GM19240 (cell line): Measurements from ENCODE around the gene BCAS3.
"Not testable (repeated sequence)": the region's sequence is repeated elsewhere in the genome, so short reads cannot be mapped to it uniquely, and the experiment has no call there.

Experiments used
- DNase-seq: peaks from one replicate; pipeline ENCODE4 v3.0.0; 2011; ENCODE audit warnings: low spot score; ENCODE audit not compliant: insufficient read length

The BCAS3 gene

DNA sequence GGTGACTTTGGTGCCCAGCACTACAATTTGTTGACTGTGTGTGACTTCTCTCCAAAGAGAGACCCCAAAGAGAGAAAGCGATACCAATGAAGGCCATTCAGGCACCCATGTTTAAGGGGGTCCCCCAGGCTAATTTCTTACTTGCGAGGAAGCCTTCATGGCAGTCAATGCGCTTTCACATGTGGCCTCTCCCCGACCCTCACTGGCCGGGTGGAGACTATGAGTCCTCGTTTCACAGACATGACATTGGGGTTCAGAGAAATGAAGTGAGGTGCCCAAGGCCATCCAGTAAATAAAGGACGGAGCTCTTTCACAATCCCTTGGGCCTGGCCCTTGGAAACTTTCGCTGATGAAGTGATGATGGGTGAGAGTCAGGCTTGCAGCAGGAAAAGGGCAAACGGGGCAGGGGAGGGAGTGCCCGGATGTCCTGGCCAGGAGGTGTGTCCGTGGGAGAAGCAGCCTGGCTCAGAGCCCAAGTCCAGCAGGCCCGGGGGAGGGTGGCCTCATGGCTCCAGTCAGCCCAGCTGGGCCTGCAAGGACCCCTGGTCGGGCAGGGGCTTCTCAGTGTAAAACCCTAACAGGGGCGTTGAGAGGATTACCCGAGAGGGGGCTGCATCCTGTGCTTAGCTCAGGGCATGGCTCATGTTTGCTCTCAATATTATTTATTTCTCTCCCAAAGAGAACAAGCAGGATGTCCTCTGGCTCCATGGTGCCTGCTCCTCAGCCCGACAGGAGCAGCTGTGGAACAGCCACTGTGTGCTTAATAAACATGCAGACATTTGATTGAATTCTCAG, 736.7 kb downstream of the BCAS3 start:
- no peak for DNase-seq

DNA sequence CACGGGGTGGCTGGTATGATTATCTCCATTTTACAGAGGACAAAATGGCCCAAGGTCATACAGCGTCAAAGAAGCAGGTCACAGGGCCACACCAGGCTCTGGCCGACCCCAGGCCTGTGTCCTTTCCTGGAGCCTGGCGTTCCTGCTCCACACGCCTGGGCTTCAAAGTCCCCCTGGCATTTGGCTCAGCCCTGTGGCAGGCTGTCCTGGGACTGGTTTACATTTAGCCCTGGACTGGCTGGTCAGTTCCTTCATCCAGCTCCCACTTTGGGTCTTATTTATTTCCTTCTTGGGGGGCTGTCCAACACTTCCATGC, 737.2 kb downstream of the BCAS3 start:
- DNase-seq = no peak

DNA sequence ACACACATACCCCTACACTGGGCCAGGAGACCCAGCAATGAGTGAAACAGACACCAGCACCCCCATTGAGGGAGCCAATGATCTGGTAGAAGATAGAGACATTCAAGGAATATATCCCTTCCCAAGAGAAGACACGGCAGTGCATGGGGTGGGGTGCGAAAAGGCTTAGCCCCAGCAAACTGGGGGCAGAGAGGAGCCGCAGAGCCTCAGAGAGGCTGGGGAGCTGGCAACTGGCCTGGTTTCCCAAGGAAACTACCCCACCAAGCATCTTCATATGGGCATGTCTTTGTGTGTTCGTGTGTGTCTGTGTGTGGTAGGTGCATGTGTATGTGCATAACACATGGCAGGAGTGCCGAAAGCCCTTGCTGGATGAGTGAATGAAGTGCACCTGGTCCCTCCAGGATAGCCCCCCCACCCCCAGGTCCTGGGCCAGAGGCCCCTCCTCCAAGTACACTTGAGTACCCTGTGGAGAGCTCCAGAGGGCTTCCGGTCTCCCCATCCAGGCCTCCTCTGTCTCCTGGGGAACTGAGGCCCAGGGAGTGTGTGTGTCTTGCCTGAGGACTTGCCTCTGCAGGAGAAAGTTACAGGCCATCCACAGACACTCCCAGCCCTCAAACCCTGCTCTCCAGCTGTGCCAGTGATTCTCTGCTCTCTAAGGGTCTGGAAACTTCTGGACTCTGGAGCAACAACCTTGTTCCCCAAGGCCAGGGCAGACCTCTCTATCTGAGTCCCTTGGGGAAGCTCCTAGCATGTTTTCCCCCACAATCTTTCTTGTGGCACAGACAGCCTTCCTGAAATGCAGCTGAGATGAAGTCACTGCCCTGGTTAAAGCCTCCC, 737.9 kb downstream of the BCAS3 start:
- no peak for DNase-seq

DNA sequence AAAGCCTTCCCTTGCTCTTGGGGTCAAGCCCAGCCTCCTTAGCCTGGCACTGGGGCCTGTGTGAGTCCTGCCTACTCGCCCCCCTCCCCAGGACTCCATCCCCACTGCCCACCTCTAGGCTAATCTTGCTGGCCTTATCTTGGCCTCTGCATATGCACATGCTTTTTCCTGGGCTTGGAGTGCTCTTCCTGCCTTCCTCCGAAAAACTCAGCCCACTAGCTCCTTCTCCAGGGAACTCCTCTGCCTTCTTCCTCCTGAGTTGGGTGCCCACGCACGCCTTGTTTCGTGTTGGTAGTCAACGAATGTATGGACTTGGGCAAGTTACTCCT, 738.5 kb downstream of the BCAS3 start:
- DNase-seq = no peak

DNA sequence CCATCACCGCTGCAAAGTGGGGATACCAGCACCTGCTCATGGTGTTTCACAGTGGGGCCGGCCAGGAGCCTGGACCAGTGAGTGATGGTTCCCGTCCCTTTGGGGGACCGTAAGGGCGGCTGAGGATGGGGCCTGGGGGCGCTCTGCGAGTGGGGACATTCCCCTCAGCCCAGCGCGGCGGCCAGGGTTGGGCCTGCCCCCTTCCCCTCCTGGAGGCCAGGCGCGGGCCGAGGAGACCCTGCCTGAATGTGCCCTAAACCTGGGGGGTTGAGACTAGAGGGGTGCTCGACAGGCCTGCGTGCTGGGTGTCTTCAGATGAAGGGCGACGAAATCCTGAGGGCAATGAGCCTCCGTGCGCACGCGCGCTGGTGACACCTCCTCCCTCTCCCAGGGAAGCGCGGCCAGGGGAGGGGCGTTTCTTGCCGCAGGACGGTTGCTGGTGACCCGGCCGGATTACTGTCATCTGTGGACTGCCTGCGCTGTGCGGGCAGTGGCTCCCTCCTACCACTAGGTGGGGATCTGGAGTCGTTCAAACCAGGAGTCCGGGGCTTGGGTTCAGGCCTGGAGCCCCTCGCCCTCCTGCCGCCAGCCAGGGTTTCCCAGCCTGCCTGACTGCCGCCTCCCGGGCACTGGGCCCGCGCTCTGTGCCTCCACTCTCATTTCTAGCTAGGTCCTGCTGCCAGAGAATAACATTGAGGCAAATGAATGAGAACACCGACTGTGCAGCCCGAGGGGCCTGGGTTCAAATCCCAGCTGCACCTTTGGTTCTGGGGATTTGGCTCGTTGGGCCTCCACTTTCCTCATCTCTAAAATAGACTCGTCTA, 739.1 kb downstream of the BCAS3 start:
- DNase-seq = no peak

DNA sequence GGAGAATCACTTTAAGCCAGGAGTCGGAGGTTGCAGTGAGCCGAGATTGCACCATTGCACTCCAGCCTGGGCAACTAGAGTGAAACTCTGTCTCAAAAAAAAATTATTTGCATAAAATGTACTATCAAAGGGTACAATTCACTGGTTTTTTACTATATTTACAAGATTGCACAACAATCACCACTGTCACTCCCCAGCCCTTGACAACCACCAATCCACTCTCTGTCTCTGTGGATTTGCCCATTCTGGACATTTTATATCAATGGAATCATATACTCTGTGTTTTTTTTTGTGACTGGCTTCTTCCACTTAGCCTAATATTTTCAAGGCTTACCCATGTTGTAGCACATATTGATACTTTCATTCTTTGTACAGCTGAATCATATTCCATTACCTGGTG, 740.8 kb downstream of the BCAS3 start:
- DNase-seq = no peak

DNA sequence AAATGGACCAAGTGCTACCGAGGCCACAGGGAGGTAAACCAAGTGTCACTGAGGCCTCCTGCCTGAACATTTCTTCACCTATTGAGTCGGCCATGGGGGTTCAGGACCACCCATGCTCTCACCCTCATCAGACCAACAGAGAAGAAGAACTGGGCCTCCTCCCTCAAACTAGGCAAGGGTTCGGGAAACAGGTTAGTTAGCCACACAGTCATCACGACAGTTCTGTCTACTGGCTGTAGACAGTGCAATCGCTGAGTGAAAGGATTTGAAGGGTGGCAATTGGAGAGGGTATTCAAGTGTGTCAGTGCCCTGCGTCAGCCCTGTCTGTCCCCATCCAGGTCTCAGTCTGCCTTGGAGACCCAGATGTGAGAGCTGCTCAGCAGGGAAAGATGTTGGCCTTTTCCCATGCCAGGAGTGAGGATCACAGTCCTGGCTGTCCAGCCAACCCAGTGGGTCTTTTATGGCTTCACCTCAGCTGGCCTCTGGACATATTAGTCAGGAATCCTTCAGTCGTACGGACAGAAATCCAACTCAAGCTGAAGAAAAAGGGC, 741.9 kb downstream of the BCAS3 start:
- no peak for DNase-seq

DNA sequence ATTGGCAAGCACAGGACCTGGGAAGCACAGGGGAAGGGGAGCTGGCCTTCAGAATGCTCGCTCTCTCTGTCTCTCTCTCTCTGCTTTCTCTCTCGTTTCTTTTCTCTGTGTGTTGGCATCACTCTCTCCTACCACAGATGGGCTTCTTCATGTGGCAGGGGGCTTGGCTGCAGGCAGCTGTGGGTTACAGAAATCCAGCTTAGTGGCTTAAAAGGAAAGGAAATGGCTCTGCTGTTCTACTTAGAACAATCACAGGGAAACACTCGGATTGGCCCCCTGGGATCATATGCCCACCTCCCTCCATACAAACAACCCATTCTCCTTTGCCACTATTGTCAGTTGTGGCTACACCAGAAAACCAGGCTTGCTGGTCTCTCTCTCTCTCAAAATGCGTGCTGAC, 742.4 kb downstream of the BCAS3 start:
- DNase-seq = no peak

DNA sequence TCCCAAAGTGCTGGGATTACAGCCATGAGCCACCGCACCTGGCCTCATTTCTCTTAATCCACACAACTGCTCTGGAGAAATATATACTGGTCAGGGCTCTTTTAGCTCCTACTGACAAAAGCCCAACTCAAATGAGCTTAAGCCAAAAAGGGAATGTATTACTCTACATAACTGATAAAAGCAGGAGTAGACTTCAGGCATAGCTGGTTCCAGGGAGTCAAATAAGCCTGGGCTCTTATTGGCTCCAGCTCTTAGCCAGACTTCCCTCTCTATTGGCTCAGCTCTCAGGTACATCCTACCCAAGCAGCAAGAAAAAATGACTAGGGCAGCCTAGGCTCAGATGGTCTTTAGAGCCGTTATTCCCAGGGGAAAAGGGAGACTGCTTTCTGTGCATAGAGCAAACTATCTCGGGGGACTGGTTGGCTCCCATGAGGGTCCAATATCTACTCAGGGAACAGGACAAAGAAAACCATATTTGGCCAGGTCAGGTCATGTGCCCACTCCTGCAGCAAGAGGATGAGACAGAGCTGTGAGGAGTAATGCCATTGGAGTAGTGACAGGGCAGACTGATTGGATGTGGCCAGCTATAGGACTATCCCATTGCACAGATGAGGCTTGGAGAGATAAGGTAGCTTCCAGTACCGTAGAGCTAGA, 743.2 kb downstream of the BCAS3 start:
- no peak for DNase-seq

DNA sequence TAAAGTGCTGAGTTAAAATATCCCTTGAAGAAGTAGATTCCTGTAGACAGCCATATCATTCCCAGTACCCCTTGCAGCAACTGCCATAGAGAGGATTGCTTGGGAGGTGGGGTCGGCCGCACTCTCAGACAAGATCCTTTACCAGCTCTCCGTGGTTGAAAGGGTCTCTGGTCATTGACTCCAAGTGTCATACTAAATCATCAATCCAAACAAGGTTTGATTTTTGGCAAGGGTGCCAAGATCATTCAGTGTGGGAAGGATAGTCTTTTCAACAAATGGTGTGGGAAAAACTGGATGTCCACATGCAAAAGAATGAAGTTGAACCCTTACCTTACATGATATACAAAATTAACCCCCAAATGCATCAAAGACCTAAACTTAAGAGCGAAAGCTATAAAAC, 743.8 kb downstream of the BCAS3 start:
- DNase-seq = no peak

DNA sequence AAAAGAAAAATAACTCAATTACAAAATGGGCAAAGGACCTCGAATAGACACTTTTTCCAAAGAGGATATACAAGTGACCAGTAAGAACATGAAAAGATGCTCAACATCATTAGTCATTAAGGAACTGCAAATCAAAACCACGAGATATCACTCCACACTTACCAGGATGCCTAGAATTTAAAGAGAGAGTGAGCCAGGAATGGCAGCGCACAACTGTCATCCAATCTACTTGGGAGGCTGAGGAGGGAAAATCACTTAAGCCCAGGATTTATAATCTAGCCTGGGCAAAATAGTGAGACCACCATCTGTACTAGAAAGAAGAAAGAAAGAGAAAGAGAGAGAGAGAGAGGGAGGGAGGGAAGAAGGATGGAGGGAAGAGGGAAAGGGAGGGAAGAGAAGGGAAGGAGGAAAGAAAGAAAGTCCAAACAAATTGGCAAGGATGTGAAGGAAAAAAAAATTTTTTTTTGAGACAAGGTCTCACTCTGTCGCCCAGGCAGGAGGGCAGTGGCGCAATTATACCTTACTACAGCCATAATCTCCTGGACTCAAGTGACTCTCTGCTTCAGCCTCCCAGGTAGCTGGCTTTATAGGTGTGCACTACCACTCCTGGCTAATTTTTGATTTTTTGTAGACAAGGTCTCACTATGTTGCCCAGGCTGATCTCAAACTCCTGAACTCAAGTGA, 744.6 kb downstream of the BCAS3 start:
- no peak for DNase-seq

DNA sequence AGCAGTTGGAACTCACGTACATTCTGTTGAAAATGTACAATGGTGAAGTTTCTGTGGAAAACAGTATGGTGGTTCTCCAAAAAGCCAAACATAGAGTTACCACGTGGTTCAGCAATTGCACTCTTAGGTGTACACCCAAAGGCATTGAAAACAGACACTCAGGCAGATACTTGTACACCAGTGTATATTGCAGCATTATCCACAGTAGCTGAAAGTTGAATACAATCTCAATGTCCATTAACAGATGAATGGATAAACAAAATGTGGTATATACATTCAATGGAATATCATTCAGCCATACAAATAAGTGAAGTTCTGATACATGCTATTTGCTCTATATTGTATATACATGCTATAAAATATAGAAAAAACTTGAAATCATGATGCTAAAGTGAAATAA, 745.2 kb downstream of the BCAS3 start:
- no peak for DNase-seq

DNA sequence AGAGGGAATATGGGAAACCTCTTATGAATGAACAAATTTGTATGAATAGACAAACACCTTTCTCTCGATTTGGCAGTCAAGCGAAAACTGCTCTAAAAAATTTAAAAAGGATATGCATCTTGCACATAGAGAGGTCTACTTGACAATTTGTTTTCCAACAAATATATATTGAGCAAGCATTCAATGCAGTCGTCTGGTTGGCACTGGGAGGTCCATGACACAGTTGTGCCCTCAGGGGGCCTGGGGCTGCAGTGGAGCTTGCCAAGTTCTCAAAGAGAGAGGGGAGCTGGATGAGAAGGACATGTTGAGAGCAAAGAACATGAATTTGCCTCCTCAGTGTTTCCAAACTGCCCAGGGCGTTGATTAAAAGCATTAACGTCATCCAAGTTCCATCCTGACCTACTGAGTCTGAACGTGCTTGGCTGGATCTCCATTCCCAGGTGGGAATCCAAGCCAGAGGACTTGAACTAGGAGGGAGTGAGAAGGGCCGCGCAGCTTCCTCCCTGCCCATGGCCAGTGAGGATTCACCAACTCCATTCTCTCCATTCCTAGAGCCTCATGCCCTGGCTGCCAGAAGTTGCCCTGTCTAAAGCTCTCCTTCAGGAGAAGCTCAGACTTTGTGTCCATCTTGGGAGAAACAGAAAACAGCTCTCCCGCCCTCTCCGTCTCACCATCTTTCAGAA, 746.5 kb downstream of the BCAS3 start:
- DNase-seq = no peak

DNA sequence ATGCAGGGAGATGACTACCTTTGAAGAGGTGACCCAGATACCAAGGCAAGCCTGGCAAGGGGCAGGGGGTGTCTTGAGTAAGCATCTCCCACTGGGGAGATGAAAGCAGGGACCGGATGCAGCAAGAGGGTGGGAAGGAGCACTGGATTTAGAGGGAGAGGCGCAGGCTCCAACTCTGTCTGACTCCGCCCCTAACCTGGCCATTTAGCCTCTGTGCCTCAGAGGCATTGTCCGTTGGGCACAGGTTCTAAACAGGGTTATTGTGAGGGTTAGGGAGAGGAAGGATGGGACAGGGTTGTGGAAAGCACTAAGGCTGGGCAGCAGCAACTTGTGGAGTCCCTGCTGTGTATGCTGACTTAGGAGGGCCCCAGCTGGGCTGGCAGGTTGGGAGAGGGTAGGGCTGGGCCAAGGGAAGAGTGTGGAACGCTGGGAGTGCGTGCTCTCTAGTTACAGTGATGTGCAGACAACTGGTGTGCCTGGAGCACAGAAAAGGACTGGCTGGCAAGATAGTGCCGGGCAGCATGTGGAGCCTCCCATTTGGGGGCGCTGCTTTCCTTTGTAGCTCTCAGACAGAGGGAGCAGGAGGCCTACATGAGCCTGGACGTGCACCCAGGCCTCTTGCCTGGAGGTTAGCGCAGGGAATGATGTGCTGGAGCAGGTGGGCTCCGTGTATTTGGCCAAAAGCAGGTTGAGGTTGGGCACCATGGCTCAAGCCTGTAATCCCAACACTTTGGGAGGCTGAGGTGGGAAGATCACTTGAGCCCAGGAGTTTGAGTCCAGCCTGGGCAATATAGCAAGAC, 748.2 kb downstream of the BCAS3 start:
- DNase-seq = no peak

DNA sequence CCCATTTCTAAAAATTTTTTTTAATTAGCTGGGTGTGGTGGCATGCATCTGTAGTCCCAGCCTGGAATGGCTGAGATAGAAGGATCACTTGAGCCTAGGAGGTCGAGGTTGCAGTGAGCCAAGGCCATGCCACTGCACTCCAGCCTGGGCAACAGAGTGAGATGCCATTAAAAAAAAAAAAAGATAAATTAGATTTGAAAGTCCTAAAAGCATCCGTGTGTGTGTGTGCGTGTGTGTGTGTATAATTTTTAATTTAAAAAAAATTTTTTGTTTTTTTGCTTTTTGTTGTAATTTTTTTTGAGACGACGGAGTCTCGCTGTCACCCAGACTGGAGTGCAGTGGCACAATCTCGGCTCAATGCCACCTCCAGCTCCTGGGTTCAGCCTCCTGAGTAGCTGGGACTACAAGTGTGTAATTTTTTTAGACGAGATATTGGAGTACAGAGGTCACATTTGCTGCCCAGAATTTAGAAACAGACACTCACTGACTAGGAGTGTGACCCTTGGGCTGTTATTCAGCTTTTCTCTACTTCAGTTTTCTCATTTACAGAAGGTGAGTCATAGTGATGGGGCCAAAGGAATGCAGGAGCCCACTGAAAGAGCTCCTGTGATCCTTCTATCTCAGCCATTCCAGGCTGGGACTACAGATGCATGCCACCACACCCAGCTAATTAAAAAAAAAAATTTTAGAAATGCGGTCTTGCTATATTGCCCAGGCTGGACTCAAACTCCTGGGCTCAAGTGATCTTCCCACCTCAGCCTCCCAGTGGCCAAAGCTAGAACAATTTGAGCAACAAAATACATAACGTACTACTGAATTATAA, 749.0 kb downstream of the BCAS3 start:
- no peak for DNase-seq

DNA sequence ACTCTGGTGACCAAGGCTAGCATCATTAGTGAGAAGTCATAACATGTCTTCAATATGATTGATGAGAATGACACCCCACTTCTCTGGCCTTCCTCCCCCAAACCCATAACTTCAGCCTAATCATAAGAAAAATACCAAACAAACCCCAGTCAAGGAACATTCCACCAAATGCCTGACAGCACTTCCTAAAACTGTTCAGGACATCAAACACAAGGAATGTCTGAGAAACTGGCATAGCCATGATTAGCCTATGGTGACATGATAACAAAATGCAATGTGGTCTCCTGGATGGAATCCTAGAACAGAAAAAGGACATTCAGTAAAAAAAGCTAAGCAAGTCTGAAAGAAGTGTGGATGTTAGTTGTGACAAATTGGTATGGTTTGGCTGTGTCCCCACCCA, 749.9 kb downstream of the BCAS3 start:
- DNase-seq = no peak

DNA sequence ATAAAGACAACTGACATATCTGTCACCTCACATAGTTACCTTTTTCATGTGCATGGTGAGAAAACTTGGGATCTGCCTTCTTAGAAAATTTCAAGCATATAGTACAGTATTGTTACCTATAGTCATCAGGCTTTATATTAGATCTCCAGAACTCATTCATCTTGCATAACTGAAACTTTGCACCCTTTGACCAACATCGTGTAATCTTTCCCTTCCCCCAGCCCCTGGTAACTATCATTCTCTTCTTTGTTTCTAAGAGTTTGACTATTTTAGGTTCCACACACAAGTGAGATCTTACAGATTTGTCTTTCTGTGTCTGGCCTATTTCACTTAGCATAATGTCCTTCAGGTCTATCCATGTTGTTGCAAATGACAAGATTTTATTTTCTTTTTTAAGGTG, 751.6 kb downstream of the BCAS3 start:
- DNase-seq = no peak

DNA sequence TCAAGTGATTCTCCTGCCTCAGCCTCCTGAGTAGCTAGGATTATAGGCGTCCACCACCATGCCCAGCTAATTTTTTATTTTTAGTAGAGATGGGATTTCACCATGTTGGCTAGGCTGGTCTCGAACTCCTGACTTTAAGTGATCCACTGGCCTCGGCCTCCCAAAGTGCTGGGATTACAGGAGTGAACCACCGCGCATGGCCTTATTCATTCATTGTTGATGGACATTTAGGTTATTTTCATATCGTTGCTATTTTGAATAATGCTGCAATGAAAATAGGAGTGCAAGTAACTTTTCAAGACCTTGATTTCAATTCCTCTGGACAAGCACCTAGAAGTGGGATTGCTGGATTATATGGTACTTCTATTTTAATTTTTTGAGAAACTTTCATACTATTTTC, 752.2 kb downstream of the BCAS3 start:
- DNase-seq = not testable (repeated sequence)
